ENCODE measurements around the gene CALR3.
"Not testable (repeated sequence)": the region's sequence is repeated elsewhere in the genome, so short reads cannot be mapped to it uniquely, and the experiment has no call there.

The CALR3 gene

DNA sequence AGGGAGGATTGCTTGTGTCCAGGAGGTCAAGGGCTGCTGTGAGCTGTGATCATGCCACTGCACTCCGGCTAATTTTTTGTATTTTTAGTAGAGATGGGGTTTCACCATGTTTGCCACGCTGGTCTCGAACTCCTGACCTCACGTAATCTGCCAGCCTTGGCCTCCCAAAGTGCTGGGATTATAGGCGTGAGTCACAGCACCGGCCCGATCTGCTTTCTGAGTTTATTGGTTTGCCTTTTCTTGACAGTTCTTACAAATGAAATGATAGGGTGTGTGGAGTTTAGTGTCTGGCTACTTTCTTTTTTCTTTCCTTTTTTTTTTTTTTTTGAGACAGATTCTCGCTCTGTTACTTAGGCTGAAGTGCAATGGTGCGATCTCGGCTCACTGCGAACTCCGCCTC lies 1.1 kb upstream of the CALR3 start:
- DNase-seq (ENCODE audit: low read depth): no peak

DNA sequence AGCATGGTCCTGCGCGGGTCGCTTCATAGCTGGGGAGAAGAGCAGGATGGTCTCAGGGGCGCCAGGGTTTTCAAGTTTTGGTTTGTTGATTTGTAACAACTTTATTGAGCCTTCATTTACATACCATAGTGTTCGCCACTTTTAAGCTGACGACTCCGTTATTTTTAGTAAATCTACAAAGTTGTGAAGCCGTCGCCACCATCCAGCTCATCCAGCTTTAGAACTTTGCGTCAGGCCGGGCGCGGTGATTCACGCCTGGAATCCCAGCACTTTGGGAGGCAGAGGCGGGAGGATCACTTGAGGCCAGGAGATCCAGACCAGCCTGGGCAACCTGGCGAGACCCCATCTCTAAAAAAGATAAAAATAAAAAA lies 631 bp upstream of the CALR3 start:
- no peak for DNase-seq (ENCODE audit: low read depth)

GRCh38 chr19:16486476-16486875 lies 9.5 kb downstream of the CALR3 start:
- DNase-seq (ENCODE audit: low read depth): not testable (repeated sequence)

DNA sequence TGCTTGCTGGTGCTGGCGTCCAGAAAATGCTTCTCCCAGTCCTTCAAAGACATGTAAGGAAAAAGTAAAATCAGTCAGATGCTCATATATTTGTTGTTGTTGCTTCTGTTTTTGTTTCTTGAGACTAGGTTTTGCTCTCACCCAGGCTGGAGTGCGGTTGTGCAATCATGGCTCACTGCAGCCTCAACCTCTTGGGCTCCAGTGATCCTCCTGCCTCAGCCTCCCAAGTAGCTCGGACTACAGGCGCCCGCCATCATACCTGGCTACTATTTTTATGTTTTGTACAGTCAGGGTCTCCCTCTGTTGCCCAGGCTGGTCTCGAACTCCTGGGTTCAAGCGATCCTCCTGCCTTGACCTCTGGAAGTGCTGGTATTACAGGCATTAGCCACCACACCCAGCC lies 13.2 kb downstream of the CALR3 start:
- no peak for DNase-seq (ENCODE audit: low read depth)

GRCh38 chr19:16477311-16477710 lies 18.7 kb downstream of the CALR3 start:
- no peak for DNase-seq (ENCODE audit: low read depth)

DNA sequence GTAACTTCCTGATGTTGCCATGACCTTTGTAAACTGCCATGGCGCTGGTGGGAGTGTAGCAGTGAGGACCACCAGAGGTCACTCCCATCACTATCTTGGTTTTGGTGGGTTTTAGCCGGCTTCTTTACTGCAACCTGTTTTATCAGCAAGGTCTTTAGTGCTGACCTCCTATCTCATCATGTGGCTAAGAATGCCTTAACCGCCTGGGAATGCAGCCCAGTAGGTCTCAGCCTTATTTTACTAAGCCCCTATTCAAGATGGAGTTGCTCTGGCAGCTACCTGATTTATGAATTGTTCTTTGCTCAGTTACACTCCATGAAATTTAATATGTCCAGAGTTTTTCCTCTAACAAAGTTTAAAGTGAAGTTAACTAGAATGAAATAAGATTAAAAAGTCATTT lies 19.6 kb downstream of the CALR3 start:
- no peak for DNase-seq (ENCODE audit: low read depth)

GRCh38 chr19:16473875-16474392 lies 22.0 kb downstream of the CALR3 start:
- DNase-seq (ENCODE audit: low read depth): no peak

DNA sequence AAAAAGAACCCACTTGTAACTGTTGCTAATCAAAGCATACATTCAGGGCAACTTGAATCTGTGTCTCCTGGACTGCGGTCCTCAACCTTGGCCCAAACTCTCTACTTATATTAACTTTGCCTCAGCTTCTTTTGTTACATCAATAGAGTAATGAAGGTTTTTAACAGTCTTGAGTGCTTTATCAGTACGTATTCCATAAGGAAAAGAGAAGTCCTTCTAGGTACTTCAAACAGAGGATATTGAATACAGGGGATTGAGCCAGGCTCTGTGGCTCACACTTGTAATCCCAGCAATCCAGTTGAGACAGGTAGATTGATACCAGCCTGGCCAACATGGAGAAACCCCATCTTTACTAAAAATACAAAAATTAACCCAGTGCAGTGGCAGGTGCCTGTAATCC lies 23.0 kb downstream of the CALR3 start:
- no peak for DNase-seq (ENCODE audit: low read depth)

DNA sequence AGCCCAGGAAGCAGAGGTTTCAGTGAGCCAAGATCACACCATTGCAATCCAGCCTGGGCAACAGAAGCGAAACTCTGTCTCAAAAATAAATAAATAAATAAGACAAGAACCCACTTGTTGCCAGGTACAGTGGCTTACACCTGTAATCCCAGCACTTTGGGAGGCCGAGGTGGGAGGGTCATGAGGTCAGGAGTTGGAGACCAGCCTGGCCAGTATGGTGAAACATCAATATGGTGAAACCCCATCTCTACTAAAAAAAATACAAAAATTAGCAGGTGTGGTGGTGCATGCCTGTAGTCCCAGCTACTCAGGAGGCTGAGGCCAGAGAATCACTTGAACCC lies 23.4 kb downstream of the CALR3 start:
- DNase-seq (ENCODE audit: low read depth): not testable (repeated sequence)

DNA sequence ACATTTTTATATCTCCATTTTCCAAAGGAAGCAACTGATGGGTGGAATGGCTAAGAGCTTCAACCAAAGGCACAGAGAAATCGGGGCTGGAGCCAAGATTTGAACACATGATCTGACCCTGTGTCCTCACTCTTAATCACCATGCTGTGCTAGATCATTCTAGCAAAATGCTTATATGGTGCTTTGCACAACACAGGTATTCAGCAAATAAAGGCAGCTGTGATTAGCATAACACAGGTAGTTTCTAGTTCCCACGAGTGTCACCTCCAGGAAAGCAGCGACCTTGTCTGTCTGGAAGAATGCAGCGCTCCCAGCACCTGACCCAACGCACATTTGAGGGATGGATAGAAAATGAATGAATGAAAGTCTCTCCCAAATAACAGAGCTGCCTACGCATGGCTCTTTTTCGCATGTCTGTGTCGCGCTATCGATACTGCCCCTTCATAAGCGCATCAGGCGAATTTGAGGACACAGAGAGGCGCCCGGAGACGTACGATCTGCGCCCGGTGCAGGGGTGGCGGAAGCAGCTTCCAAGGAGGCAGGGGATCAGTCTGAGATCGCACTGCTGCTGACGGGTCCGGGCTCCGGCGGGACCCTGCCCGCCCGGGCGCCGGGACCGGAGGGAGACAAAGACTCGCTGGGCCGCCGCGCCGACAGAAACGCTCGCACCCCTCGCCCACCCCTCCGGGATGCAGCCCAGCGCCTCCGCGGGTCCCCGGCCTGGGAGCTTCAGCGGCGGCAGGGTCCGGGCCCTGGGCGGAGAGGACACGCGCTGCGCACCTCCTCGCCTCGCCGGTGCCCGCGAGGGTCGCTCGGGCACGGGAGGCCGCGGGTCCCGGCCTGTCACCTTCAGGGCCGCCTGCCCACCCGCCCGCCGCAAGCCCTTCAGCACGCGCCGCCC lies 24.8 kb downstream of the CALR3 start:
- no peak for DNase-seq (ENCODE audit: low read depth)

GRCh38 chr19:16470541-16470910 lies 25.4 kb downstream of the CALR3 start:
- DNase-seq (ENCODE audit: low read depth): no peak

- DNase-seq (ENCODE audit: low read depth): no peak
These were observed 28.4 kb downstream of the CALR3 start for GRCh38 chr19:16467581-16467980.

DNA sequence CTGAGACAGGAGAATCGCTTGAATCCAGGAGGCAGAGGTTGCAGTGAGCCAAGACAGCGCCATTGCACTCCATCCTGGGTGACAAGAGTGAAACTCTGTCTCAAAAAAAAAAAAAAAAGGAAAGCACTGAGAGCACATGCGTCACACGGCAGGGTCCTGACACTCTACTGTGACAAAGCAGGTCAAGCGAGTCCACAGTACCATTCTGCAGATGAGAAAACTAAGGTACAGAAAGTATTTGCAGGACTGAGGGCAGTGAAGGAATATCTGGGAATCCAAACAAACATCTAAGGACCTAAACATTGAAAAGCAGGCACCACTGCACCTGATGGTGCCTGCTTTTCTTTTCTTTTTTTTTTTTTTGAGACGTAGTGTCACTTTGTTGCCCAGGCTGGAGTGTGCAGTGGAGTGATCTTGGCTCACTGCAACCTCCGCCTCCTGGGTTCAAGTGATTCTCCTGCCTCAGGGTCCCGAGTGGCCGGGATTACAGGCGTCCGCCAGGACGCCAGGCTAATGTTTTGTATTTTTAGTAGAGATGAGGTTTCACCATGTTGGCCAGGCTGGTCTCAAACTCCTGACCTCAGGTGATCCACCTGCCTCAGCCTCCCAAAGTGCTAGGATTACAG lies 29.1 kb downstream of the CALR3 start:
- DNase-seq (ENCODE audit: low read depth): not testable (repeated sequence)

DNA sequence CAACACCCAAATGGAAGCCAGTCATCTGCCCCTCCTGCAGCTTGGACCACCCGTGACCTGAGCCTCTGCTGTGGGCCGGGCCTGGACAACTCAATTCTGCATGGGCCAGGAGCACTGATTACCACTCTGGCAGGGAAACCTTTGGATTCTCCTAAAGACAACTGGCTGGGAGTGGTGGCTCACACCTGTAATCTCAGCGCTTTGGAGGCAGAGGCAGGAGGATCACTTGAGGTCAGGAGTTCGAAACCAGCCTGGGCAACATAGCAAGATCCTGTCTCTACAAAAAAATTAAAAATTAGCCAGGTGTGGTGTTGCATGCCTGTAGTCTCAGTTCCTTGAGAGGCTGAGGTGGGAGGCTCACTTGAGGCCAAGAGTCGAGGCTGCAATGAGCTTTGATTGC lies 30.7 kb downstream of the CALR3 start:
- no peak for DNase-seq (ENCODE audit: low read depth)

DNA sequence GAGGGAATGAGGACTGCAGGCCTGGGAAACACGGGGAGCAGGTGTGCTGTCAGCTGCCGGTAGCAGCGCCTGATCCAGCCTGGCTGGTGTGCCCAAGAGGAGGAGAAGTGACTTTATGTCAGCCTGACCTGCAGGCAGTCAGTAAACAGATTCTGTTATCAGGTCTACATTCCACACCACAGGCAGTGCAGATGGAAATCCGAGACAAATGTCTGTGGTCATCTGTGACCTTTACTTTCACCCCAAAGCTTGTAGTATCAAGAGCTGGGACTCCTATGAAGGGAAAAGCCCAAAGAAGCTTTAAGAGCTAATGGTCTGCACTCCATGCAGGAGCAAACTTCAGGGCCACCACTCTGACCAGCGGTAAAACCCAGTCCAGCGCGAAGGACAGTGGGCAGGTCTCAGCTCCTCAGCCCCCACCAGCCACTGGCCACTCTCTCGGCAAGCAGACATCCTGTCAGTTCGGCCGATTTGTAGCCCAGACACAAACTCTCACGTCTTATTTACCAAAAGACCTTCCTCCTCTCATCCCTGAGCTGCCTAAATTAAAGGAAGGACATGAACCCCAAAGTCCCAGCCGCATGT lies 31.9 kb downstream of the CALR3 start:
- DNase-seq (ENCODE audit: low read depth): no peak

- no peak for DNase-seq (ENCODE audit: low read depth)
These were observed 32.5 kb downstream of the CALR3 start for GRCh38 chr19:16463341-16463990.

GRCh38 chr19:16462757-16463250 lies 33.2 kb downstream of the CALR3 start:
- DNase-seq (ENCODE audit: low read depth): no peak

- DNase-seq (ENCODE audit: low read depth): no peak
These were observed 34.3 kb downstream of the CALR3 start for GRCh38 chr19:16461630-16462051.

DNA sequence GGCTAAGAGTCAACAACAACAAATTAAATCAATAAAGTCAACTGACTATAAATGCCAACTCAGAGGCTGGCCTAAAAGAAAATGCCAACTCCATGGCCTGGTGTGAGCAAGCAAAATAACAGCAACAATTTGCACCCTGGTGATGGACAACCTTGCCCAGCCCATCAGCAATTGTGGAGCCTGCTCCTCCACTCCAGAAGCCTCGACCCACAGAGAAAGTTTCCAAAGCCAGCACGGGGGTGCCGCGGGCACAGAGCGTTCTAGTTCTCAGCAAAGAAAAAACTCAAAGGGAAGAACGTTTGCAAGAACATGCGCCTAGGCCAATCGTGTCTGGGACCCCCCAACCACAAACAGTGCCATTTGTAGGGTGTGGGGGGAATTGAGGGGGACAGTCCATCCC lies 35.5 kb downstream of the CALR3 start:
- no peak for DNase-seq (ENCODE audit: low read depth)

GRCh38 chr19:16459680-16460079 lies 36.3 kb downstream of the CALR3 start:
- DNase-seq (ENCODE audit: low read depth): no peak

- no peak for DNase-seq (ENCODE audit: low read depth)
These were observed 37.3 kb downstream of the CALR3 start for GRCh38 chr19:16458391-16459341.
